Measurements from ENCODE around the gene SRMS. TPM values are rescaled to one million over a fixed set of nuclear protein-coding genes. Genes with fewer than 3 reads are reported as not detected.

Gene SRMS, protein sequence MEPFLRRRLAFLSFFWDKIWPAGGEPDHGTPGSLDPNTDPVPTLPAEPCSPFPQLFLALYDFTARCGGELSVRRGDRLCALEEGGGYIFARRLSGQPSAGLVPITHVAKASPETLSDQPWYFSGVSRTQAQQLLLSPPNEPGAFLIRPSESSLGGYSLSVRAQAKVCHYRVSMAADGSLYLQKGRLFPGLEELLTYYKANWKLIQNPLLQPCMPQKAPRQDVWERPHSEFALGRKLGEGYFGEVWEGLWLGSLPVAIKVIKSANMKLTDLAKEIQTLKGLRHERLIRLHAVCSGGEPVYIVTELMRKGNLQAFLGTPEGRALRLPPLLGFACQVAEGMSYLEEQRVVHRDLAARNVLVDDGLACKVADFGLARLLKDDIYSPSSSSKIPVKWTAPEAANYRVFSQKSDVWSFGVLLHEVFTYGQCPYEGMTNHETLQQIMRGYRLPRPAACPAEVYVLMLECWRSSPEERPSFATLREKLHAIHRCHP
- not detected in 2 replicates for total RNA-seq (2014; rRNA removed; shearing (Covaris generic))

GRCh38 chr20:63547725-63548480, at the start of gene SRMS:
Gene SRMS, minus strand, starts transcription at chr20:63547749. Its CDS starts 286 bp downstream, at chr20:63547463.
- H3K9me3 ChIP-seq (replicated peaks), result 0 out of 2 replicates have a peak, but pooled peaks cover under 1% of the 10 kb centered on the region
- no peaks in the 10 kb centered on the region for H3K36me3 ChIP-seq
- no peaks in the 10 kb centered on the region for H3K4me1 ChIP-seq (replicated peaks)
- H3K27ac ChIP-seq, result no peak within 1 kb of the TSS
- DNase-seq (ENCODE audit: low read depth in 1 of 2, low spot score in 2 of 2), result no peak
- H3K27me3 ChIP-seq (replicated peaks), result peaks cover 36% of the 10 kb centered on the region
- H3K4me3 ChIP-seq, result no peak within 1 kb of the TSS

GRCh38 chr20:63596423-63596822, 48.9 kb upstream of the SRMS start:
- no peak overlapping the region for H3K27ac ChIP-seq
- DNase-seq (ENCODE audit: low read depth in 1 of 2, low spot score in 2 of 2), result no peak
- H3K27me3 ChIP-seq (replicated peaks), result no peaks in the 10 kb centered on the region
- H3K4me3 ChIP-seq, result no peak overlapping the region
- H3K4me1 ChIP-seq (replicated peaks), result no peaks in the 10 kb centered on the region
- H3K9me3 ChIP-seq (replicated peaks), result no peaks in the 10 kb centered on the region
- peaks cover 66% of the 10 kb centered on the region for H3K36me3 ChIP-seq

DNA sequence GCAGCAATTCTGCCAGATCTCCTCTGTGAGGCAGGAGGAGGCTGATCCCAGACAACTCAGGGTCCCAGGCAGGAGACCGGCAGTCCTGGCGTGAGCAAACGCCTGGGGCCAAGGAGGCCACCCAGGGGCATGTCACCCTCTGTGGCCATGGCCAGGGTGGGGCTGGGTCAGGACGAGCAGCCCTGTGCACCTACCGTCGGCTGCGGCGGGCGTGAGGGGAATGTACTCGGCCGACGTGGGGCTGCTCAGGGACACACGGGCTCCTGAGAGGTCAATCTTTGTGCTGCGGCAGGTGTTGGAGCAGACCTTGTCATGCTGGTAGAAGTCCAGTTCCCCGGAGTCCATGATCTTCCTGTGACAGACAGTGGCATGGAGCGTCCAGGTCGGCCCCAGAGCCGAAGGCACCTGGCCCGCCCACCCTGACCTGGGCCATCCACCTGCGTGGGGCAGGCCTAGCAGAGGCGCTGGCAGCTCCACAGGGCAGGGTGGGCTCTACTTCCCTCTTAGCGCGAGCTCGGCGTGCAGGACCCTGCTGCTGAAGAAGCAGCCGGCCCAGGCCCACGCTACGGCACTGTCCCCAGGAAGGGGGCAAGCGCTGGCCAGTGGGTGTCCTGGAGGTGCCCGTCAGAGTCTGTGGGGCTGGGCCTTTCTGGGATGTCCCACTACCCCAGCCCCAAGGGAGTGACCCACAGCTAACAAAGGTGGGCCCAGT, 48.0 kb upstream of the SRMS start:
- Histone ChIP-seq H3K27ac (no peak overlapping the region), H3K36me3 (peaks cover 65% of the 10 kb centered on the region), H3K9me3 (replicated peaks) (no peaks in the 10 kb centered on the region), H3K4me3 (no peak overlapping the region), H3K27me3 (replicated peaks) (no peaks in the 10 kb centered on the region), H3K4me1 (replicated peaks) (no peaks in the 10 kb centered on the region)
- DNase-seq (ENCODE audit: low read depth in 1 of 2, low spot score in 2 of 2), result no peak

DNA sequence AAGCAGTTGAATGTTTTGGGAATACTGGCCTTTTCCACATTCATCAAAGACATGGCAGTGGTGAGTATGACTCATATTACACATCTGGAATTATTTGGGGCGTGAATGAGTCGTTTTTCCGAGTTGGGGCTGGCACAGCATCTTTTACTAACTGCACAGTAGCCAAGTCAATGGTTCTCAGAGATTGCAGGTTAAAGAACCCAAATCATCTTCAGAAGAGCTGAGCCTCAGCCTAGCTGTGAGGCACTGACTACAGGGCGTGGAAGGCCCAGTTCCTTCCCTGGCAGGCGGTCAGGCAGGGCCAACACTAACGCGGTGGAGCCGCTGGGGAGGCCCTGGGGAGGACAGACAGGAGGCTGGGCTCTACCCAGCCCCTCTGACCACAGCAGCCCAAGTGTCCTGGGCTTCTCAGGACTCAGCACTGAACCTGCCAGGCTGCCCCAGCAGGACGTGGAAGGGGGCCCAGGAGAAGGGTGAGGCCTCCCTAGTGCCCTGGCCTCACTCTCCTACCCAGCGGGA, 46.6 kb upstream of the SRMS start:
- H3K36me3 ChIP-seq, result peaks cover 64% of the 10 kb centered on the region
- no peak for DNase-seq (ENCODE audit: low read depth in 1 of 2, low spot score in 2 of 2)
- no peaks in the 10 kb centered on the region for H3K4me1 ChIP-seq (replicated peaks)
- no peaks in the 10 kb centered on the region for H3K9me3 ChIP-seq (replicated peaks)
- no peak overlapping the region for H3K4me3 ChIP-seq
- H3K27ac ChIP-seq, result no peak overlapping the region
- no peaks in the 10 kb centered on the region for H3K27me3 ChIP-seq (replicated peaks)

DNA sequence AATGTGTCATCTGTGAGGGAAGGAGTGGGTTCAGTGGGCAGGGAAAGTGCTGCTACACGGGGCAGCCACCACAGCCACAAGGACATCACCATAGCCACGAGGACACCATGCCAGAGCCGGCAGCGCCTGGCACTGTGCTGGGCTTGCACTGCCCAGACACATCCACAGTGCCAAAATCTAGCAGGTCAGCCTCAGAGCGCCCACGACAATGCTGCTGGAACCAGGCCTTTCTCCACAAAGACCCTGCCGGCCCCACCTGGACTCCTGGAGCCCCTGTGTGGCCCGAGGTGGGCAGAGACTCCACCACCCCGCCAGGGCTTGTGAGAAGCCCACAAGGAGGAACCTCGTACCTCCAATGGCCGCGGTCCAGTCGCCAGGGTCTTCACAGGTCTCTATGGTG, 45.1 kb upstream of the SRMS start:
- Histone ChIP-seq H3K36me3 (peaks cover 67% of the 10 kb centered on the region), H3K9me3 (replicated peaks) (no peaks in the 10 kb centered on the region)

GRCh38 chr20:63591786-63592355, 44.3 kb upstream of the SRMS start:
- no peaks in the 10 kb centered on the region for H3K9me3 ChIP-seq (replicated peaks)
- no peaks in the 10 kb centered on the region for H3K4me1 ChIP-seq (replicated peaks)
- H3K27me3 ChIP-seq (replicated peaks), result no peaks in the 10 kb centered on the region
- no peak for DNase-seq (ENCODE audit: low read depth in 1 of 2, low spot score in 2 of 2)
- H3K36me3 ChIP-seq, result peaks cover 65% of the 10 kb centered on the region
- no peak overlapping the region for H3K4me3 ChIP-seq
- H3K27ac ChIP-seq, result no peak overlapping the region

More for the DNA sequence above, 45.1 kb upstream of the SRMS start:
- Histone ChIP-seq H3K4me1 (replicated peaks) (no peaks in the 10 kb centered on the region), H3K27me3 (replicated peaks) (no peaks in the 10 kb centered on the region), H3K27ac (no peak overlapping the region), H3K4me3 (no peak overlapping the region)
- DNase-seq (ENCODE audit: low read depth in 1 of 2, low spot score in 2 of 2), result no peak

- DNase-seq (ENCODE audit: low read depth in 1 of 2, low spot score in 2 of 2), result no peak
- Histone ChIP-seq H3K27ac (no peak overlapping the region), H3K9me3 (replicated peaks) (no peaks in the 10 kb centered on the region), H3K27me3 (replicated peaks) (no peaks in the 10 kb centered on the region), H3K36me3 (peaks cover 63% of the 10 kb centered on the region), H3K4me3 (no peak overlapping the region), H3K4me1 (replicated peaks) (no peaks in the 10 kb centered on the region)
These were observed 43.6 kb upstream of the SRMS start for GRCh38 chr20:63591147-63591533.

DNA sequence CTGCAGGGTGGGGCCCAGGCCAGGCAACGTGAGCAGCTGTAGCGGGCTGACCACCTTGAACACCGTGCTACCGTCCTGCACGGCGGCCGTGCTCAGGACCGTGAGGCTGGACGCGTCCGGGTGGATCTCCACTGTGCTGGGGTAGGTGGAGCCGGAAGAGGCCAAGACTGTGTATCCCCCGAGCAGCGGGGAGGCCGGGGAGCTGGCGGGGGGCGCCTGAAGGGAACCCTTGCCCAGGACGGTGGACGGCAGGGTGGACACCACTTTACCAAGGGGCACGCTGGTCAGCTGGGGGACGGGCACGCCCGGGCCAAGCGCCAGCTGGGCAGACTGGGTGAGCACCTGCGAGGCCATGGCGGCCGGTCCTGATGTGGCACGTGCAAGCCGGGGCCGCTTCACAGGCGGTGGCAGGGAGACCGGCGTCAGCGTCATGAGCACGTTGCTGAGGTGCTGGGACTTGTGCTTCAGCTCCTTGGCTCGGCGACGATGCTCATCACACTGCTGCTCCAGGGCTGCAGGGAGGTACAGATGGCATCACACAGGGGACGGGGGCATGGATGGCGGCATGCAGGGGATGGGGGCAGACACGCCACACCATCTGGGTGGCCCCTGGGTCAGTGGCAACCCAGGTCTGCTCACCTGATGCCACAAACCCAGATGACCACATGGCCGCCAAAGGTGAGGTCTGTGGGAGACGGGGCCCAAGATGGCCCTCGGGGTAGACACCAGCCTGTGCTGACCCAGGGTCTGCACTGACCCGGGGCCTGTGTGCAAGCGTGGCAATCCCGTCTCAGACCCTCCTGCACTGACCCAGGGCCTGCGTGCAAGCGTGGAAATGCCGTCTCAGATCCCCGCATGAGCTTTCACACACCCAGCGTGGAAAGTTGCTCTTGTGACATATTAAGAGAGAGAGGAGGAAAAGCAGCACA, 42.9 kb upstream of the SRMS start:
- Histone ChIP-seq H3K27ac (no peak overlapping the region), H3K36me3 (peaks cover 60% of the 10 kb centered on the region), H3K4me1 (replicated peaks) (no peaks in the 10 kb centered on the region), H3K4me3 (no peak overlapping the region), H3K9me3 (replicated peaks) (no peaks in the 10 kb centered on the region), H3K27me3 (replicated peaks) (no peaks in the 10 kb centered on the region)
- DNase-seq (ENCODE audit: low read depth in 1 of 2, low spot score in 2 of 2), result no peak

DNA sequence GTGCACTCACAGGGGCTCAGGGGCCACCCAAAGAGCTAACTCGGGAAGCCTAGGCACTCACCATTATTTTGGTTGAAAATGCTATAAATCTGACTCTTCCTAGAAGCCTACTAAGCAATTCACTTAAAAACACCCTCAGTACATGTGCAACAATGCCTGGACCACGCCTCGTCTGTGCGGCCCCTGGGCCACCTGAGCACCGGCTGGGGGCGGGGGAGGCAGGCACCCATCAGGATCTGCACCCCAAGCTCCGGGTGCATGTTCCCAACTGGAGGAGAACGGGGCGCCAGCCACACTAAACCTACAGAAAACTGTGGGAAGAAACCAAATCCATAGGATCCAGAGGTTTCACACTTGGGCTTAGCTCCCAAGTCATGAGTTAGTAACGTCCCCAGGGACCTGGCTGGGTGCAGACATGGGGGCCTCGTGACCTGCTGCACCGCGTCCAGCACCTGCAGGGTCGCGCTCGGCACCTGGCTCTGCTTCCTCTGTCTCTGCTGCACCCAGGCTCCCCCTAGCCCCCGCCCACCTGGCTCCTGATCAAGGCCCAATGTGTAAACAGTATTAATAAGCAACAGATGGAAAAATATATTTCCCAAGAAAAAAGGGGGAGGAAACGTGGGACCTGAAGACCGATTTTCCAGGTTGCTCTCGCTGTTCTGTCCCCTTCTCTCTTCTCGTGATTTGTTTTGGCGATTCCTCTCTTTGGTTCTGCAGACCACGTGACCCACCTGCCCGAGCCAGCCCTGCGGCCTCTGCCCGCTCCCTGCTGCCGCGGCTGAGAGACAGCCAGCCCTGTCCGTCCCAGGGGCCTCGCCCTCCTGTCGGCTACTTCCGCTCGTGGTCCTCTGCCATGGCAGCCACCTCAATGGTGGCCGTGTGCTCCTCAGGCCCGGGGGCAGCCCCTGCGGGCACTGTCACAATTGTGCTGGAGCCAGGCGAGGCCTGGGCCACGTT, 42.0 kb upstream of the SRMS start:
- no peak for DNase-seq (ENCODE audit: low read depth in 1 of 2, low spot score in 2 of 2)
- no peak overlapping the region for H3K27ac ChIP-seq
- no peaks in the 10 kb centered on the region for H3K4me1 ChIP-seq (replicated peaks)
- H3K4me3 ChIP-seq, result no peak overlapping the region
- H3K9me3 ChIP-seq (replicated peaks), result no peaks in the 10 kb centered on the region
- H3K36me3 ChIP-seq, result peaks cover 55% of the 10 kb centered on the region
- no peaks in the 10 kb centered on the region for H3K27me3 ChIP-seq (replicated peaks)

- Histone ChIP-seq H3K36me3 (peaks cover 48% of the 10 kb centered on the region), H3K9me3 (replicated peaks) (no peaks in the 10 kb centered on the region), H3K4me1 (replicated peaks) (no peaks in the 10 kb centered on the region), H3K4me3 (no peak overlapping the region), H3K27me3 (replicated peaks) (no peaks in the 10 kb centered on the region), H3K27ac (no peak overlapping the region)
- DNase-seq (ENCODE audit: low read depth in 1 of 2, low spot score in 2 of 2), result peak in 1 of 2 experiments; percentile 42
These were observed 41.1 kb upstream of the SRMS start for GRCh38 chr20:63588641-63589041.

GRCh38 chr20:63587776-63588591, 40.4 kb upstream of the SRMS start:
- Histone ChIP-seq H3K4me1 (replicated peaks) (no peaks in the 10 kb centered on the region), H3K4me3 (no peak overlapping the region), H3K27ac (no peak overlapping the region), H3K9me3 (replicated peaks) (no peaks in the 10 kb centered on the region), H3K36me3 (peaks cover 41% of the 10 kb centered on the region), H3K27me3 (replicated peaks) (no peaks in the 10 kb centered on the region)
- no peak for DNase-seq (ENCODE audit: low read depth in 1 of 2, low spot score in 2 of 2)
